ENCODE results near the gene AP3B1.
A peak's percentile ranks its signal among the peaks of the same experiment; 100 is the strongest.

Gene AP3B1

DNA sequence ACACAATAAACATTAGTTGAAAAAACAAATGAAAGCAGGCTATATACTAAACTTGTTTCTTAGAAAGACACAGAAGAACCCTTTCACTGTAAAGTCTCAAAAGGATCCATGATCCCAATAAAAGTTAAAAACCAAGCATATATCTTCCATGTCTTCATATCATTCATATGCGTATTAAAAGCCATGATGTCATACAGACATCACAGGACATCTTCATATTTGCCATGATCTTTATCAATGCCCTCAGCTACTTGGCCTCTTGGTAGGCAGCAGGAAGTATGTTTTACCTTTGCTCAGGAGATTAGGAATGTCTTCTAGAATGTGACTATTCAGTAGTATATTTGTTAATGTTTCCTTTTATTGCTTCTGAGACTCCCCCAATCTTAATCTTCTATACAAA, 16.8 kb downstream of the AP3B1 start:
- no peak for TF ChIP-seq ZFX (IDR thresholded peaks at IDR 0.05; ENCODE audit: borderline replicate concordance)
- TF ChIP-seq, protein P1, sequence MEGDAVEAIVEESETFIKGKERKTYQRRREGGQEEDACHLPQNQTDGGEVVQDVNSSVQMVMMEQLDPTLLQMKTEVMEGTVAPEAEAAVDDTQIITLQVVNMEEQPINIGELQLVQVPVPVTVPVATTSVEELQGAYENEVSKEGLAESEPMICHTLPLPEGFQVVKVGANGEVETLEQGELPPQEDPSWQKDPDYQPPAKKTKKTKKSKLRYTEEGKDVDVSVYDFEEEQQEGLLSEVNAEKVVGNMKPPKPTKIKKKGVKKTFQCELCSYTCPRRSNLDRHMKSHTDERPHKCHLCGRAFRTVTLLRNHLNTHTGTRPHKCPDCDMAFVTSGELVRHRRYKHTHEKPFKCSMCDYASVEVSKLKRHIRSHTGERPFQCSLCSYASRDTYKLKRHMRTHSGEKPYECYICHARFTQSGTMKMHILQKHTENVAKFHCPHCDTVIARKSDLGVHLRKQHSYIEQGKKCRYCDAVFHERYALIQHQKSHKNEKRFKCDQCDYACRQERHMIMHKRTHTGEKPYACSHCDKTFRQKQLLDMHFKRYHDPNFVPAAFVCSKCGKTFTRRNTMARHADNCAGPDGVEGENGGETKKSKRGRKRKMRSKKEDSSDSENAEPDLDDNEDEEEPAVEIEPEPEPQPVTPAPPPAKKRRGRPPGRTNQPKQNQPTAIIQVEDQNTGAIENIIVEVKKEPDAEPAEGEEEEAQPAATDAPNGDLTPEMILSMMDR (IDR thresholded peaks at IDR 0.05), result no peak

DNA sequence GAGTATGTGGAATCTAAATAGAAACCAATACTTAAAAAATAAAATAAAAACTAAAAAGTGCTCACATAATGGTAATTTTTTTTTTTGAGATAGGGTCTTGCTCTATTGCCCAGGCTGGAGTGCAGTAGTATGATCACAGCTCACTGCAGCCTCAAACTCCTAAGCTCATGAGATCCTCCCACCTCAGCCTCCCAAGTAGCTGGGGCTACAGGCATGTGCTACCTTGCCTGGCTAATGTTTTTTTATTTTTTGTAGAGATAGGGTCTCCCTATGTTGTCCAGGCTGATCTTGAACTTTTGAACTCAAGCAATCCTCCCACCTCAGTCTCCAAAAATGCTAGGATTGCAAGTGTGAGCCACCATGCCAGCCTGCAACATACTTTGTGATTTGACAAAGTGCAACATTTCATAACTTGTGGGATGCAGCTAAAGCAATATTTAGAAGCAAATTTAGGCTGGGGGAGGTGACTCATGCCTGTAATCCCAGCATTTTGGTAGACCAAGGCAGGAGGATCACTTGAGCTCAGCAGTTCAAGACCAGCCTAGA, 18.4 kb downstream of the AP3B1 start:
- no peak overlapping the region for H3K27ac ChIP-seq
- no peak for TF ChIP-seq ZFX (IDR thresholded peaks at IDR 0.05; ENCODE audit: borderline replicate concordance)
- TF ChIP-seq, protein P1 (IDR thresholded peaks at IDR 0.05), result no peak

More for the DNA sequence above, 16.8 kb downstream of the AP3B1 start:
- no peak overlapping the region for H3K27ac ChIP-seq

DNA sequence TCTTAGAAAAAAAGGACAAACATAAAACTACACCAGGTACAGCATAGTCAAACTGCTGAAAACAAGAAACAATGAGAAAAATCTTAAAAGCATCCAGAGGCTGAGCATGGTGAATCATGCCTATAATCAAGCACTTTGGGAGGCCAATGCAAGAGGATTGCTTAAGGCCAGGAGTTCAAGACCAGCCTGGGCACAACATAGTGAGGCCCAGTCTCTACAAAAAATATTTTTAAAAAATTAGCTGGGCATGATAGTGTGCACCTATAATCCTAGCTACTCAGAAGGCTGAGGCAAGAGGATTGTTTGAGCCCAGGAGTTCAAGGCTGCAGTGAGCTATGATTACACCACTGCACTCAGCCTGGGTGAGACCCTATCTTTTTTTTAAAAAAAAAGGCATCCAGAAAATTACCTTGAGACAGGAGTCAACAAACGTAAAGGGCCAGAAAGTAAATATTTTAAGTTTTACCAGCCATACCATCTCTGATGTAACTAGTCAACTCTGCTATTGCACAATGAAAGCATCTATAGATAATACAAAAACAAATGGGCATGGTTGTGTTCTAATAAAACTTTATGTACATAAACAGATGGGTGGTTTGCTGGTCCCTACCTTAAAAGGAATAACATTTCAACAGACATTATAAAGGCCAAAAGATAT, 19.8 kb downstream of the AP3B1 start:
- H3K27ac ChIP-seq, result no peak overlapping the region
- no peak for TF ChIP-seq ZFX (IDR thresholded peaks at IDR 0.05; ENCODE audit: borderline replicate concordance)
- TF ChIP-seq, protein P1 (IDR thresholded peaks at IDR 0.05), result no peak

DNA sequence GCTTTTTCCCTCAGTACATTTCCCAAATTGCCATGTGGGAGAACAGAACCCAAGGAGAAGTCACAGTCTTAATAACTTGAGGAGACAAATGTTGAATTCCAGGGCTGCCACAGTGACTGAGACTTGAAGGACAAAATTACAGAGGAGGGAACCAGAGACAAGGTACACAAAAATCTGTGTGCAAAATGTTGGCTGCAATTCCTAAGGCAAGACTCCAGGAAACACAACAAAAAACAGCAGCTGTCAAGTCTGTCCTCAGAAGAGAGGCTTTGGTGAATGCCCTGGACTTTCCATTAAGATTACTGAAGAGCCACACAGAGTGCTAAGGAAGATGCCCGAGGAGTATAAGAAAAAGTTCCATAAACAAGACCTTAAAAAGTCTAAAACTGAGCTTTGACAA, 21.1 kb downstream of the AP3B1 start:
- TF ChIP-seq, protein P1 (IDR thresholded peaks at IDR 0.05), result no peak
- TF ChIP-seq ZFX (IDR thresholded peaks at IDR 0.05; ENCODE audit: borderline replicate concordance), result no peak

DNA sequence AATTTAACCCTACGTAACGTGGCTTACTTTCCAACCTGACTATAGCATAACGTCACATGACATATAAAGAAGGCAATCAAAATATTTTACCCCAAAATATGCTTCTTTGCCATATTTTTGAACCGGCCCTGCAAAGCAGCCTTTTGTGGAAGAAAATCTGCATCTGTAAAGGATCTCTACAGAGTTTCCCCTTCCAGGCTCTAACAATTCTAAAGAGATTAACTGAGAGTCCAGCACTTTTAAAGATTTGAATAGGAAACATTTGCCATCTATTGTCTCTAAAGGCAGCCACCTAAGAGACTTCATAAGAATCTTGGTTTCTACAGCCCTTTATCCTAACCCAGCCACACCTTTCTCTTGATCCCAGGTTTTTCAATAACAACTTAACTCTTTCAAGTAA, 22.7 kb downstream of the AP3B1 start:
- TF ChIP-seq ZFX (IDR thresholded peaks at IDR 0.05; ENCODE audit: borderline replicate concordance), result no peak
- TF ChIP-seq, protein P1 (IDR thresholded peaks at IDR 0.05), result no peak
- no peak overlapping the region for H3K27ac ChIP-seq

More for the DNA sequence above, 21.1 kb downstream of the AP3B1 start:
- H3K27ac ChIP-seq, result no peak overlapping the region

DNA sequence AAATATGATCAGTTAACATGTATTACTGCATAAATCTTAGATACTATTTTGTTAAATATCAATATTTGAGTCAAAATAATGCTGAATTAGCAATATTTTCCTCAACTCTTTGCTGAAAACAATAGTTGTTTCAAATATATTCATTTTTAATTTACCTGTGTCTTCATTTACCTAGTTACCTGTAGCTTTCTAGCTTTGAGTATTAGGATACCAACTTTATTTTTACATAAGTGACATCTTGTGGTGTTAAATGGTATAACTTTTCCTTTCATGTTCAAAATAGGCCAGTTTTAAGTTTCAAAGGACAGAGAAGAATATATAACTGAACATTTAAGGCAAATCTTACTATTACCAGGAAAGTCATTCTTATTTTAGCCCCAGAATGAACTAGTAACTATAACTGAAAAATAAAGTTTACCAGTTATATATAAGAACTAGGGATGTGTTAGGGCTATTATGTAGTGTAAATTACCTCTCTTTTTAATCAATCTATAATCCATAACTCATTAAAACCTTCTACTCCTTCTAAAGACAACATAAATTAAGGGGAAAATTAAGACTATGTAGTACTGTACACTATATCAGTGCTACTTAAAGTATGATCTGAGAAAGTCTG, 25.3 kb downstream of the AP3B1 start:
- no peak for TF ChIP-seq ZFX (IDR thresholded peaks at IDR 0.05; ENCODE audit: borderline replicate concordance)
- TF ChIP-seq, protein P1 (IDR thresholded peaks at IDR 0.05), result peak; percentile 60
- no peak overlapping the region for H3K27ac ChIP-seq

DNA sequence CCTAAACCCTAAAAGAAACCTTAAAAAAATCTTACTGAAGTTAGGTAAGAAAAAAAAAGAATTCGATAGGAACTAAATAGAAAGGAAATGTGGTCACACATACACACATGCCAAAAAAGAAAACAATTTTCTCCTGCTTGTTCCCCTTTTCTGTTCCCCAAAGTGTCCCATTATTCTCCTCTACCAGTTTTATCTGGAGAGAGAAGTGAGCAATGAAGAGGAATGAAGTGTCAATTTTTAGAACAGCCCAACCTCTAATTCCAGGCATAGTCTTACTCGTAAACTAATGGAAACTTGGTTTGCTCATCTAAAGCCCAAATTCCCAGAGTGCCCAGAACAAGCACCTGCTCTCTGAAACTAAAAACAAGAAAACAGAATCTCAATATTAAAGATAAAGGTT, 26.1 kb downstream of the AP3B1 start:
- TF ChIP-seq ZFX (IDR thresholded peaks at IDR 0.05; ENCODE audit: borderline replicate concordance), result no peak
- TF ChIP-seq, protein P1 (IDR thresholded peaks at IDR 0.05), result no peak
- no peak overlapping the region for H3K27ac ChIP-seq

Measured in 22Rv1 (cell line).